Panc1 (cell line): ENCODE measurements around the gene SRSF12. TPM values are rescaled to one million over a fixed set of nuclear protein-coding genes. Genes with fewer than 3 reads are reported as not detected.

Source experiments
- ATAC-seq: fragments of 200-7000 bp; cut with Tn5 transposase; 2 replicates; pipeline ENCODE4 v1.9.1; 2020; ENCODE audit warnings: mild to moderate bottlenecking, moderate library complexity
- BruUV-seq: library from RNA; stranded (reverse); fragments of 400-500 nt; replicated peaks from 2 replicates; lab custom pipeline; 2021; lab: Mats Ljungman, UMichigan
- CTCF ChIA-PET: fragments of 300-600 bp; sonication (Branson Sonifier 250); formaldehyde crosslinking; loops from one replicate; lab custom pipeline; 2022; ENCODE audit warnings: antibody characterized with exemption; lab: Charles Lee
- POLR2A ChIA-PET: fragments of 300-600 bp; sonication (Branson Sonifier 250); formaldehyde crosslinking; loops from one replicate; lab custom pipeline; 2022; ENCODE audit warnings: antibody characterized with exemption; lab: Charles Lee
- DNase-seq: peaks from one replicate; pipeline ENCODE4 v3.0.0-alpha.2; 2010; ENCODE audit warnings: low read depth, low spot score
- H3K27ac ChIP-seq: 2 replicates; pipeline ENCODE4 v1.5.1; 2011; ENCODE audit warnings: mild to moderate bottlenecking, low read length, inconsistent platforms
- H3K27me3 ChIP-seq: fragments of 200-500 bp; sonication (Bioruptor generic); 2 replicates; pipeline ENCODE4 v1.6.0; 2014; ENCODE audit warnings: low read length, inconsistent platforms; ENCODE audit not compliant: control insufficient read depth, insufficient read depth
- H3K36me3 ChIP-seq: fragments of 200-500 bp; sonication (Bioruptor generic); 2 replicates; pipeline ENCODE4 v1.5.1; 2014; ENCODE audit warnings: inconsistent platforms, mild to moderate bottlenecking, low read length, moderate library complexity; ENCODE audit not compliant: control insufficient read depth, insufficient read depth
- H3K4me1 ChIP-seq: 2 replicates; pipeline ENCODE4 v1.5.1; 2011; ENCODE audit warnings: inconsistent platforms, mild to moderate bottlenecking, low read length, moderate library complexity; ENCODE audit not compliant: control insufficient read depth, insufficient read depth
- H3K4me3 ChIP-seq, 2 experiments: 2 replicates each; pipeline ENCODE4 v1.5.1; 2011 to 2012; ENCODE audit warnings: low read depth in 2 of 2, low read length in 2 of 2, mild to moderate bottlenecking in 2 of 2, inconsistent platforms in 1 of 2, moderate library complexity in 1 of 2
- H3K9me3 ChIP-seq: fragments of 200-500 bp; sonication (Bioruptor generic); 2 replicates; pipeline ENCODE4 v1.5.1; 2014; ENCODE audit warnings: low read depth, mild to moderate bottlenecking, inconsistent platforms, low read length, moderate library complexity; ENCODE audit not compliant: control insufficient read depth, insufficient read depth
- CTCF ChIP-seq: fragments of 450-650 bp; IDR thresholded peaks from 2 replicates; pipeline ENCODE4 v1.5.1; 2017; ENCODE audit warnings: mild to moderate bottlenecking
- POLR2AphosphoS5 ChIP-seq: IDR thresholded peaks from 2 replicates; pipeline ENCODE4 v1.6.1; 2012; ENCODE audit warnings: mild to moderate bottlenecking, low read depth, low read length, moderate library complexity
- REST ChIP-seq, 2 experiments: IDR thresholded peaks; 2 replicates each; pipeline ENCODE4 v1.6.1; 2011 to 2012; ENCODE audit warnings: low read depth in 2 of 2, control low read depth in 1 of 2, low read length in 1 of 2, mild to moderate bottlenecking in 1 of 2, moderate library complexity in 1 of 2; ENCODE audit not compliant: insufficient read depth in 1 of 2
- SIN3A ChIP-seq: IDR thresholded peaks from 2 replicates; pipeline ENCODE4 v1.6.1; 2012; ENCODE audit warnings: low read depth, mild to moderate bottlenecking, low read length, moderate library complexity, borderline replicate concordance; ENCODE audit not compliant: insufficient read depth
- TCF7L2 ChIP-seq: IDR thresholded peaks from 2 replicates; pipeline ENCODE4 v1.6.1; 2011; ENCODE audit warnings: mild to moderate bottlenecking, low read depth, low read length, inconsistent platforms
- in situ Hi-C: cut with HindIII; loops from 2 replicates; pipeline ENCODE4 v1.10.0; 2016; ENCODE audit warnings: low sequenced_read_pairs, low pct_unique_long_range_greater_than_20kb
- intact Hi-C: fragments of 100-400 bp; cut with micrococcal nuclease; formaldehyde crosslinking; loops from one replicate; pipeline ENCODE4 v1.10.0; 2022; ENCODE audit not compliant: unreplicated experiment
- total RNA-seq: library from RNA; stranded (reverse); gene quantifications from one replicate; pipeline ENCODE4 v1.2.1, GENCODE V29; 2021; ENCODE audit not compliant: unreplicated experiment

Gene SRSF12
- total RNA-seq, 1 experiment from 2014 or later: 0.28 TPM

GRCh38 chr6:89048288-89048923, 69.5 kb downstream of the SRSF12 start:
- in situ Hi-C loops: no loop called here
- no peaks in the 10 kb centered on the region for H3K27me3 ChIP-seq
- H3K9me3 ChIP-seq: no peaks in the 10 kb centered on the region
- no peak overlapping the region for H3K27ac ChIP-seq
- H3K4me3 ChIP-seq: no peak overlapping the region
- TF ChIP-seq CTCF (no peak), TCF7L2 (no peak), REST (IDR thresholded peaks at IDR 0.05; ENCODE audit: insufficient read depth in 1 of 2, low read depth in 2 of 2, low read length in 1 of 2) (no peak), SIN3A (no peak), POLR2AphosphoS5 (no peak)
- CTCF ChIA-PET: no interaction called here
- no peaks in the 10 kb centered on the region for H3K36me3 ChIP-seq
- intact Hi-C loops: no loop called here
- ATAC-seq (no peak), DNase-seq (no peak)
- BruUV-seq: no TSS peak
- no peaks in the 10 kb centered on the region for H3K4me1 ChIP-seq
- POLR2A ChIA-PET: no interaction called here

- H3K36me3 ChIP-seq: no peaks in the 10 kb centered on the region
- ChIA-PET CTCF (no interaction called here), POLR2A (interaction anchor here (0.7 kb wide), 1 partner anchor 128 kb away, joined by 3 read pairs; no protein-coding TSS in a partner anchor)
- DNase-seq (no peak), ATAC-seq (no peak)
- H3K27me3 ChIP-seq: no peaks in the 10 kb centered on the region
- no peaks in the 10 kb centered on the region for H3K4me1 ChIP-seq
- BruUV-seq: no TSS peak
- in situ Hi-C loops (no loop called here), intact Hi-C loops (no loop called here)
- no peak overlapping the region for H3K4me3 ChIP-seq
- no peaks in the 10 kb centered on the region for H3K9me3 ChIP-seq
- H3K27ac ChIP-seq: no peak overlapping the region
- TF ChIP-seq CTCF: no peak
- no peak for TF ChIP-seq REST (IDR thresholded peaks at IDR 0.05; ENCODE audit: insufficient read depth in 1 of 2, low read depth in 2 of 2, low read length in 1 of 2)
- TF ChIP-seq TCF7L2: no peak
- no peak for TF ChIP-seq POLR2AphosphoS5
- TF ChIP-seq SIN3A: no peak
These were observed 70.4 kb downstream of the SRSF12 start for GRCh38 chr6:89047473-89047872.
